K562 (cell line): Measurements from ENCODE around the gene EPS8L1.

Source experiments
- BCL6 ChIP-seq: fragments of 250-450 bp; sonication (Bioruptor Pico); IDR thresholded peaks from 2 replicates; pipeline ENCODE4 v1.4.0; 2020
- BRCA1 ChIP-seq, 2 experiments: fragments of 450-650 bp in 1 of 2; sonication (generic) in 1 of 2; formaldehyde crosslinking in 1 of 2; IDR thresholded peaks; 2 replicates each; pipeline versions ENCODE4 v1.5.0 to v1.6.1; 2017 to 2020; ENCODE audit warnings: mild to moderate bottlenecking in 1 of 2, missing genetic modification reagents in 1 of 2
- CHD1 ChIP-seq: fragments of 200-600 bp; sonication (generic); IDR thresholded peaks from one replicate; pipeline ENCODE4 v1.6.1; 2012; ENCODE audit warnings: mild to moderate bottlenecking, moderate library complexity, low read length, inconsistent platforms
- JUND ChIP-seq, 2 experiments: IDR thresholded peaks; 2 replicates in 1 of 2; 3 replicates in 1 of 2; pipeline ENCODE4 v1.6.1; 2011; ENCODE audit warnings: borderline replicate concordance in 2 of 2, low read depth in 2 of 2, low read length in 2 of 2, improper control_type of control experiment in 1 of 2, missing biosample characterization in 1 of 2, missing genetic modification characterization in 1 of 2, missing genetic modification reagents in 1 of 2
- POLR2A ChIP-seq: fragments of 450-650 bp; conservative IDR thresholded peaks from 2 replicates; pipeline ENCODE4 v1.6.1; 2016
- POLR2AphosphoS5 ChIP-seq: IDR thresholded peaks from 2 replicates; pipeline ENCODE4 v1.6.1; 2011; ENCODE audit warnings: mild to moderate bottlenecking, low read depth, low read length, moderate library complexity; ENCODE audit not compliant: control insufficient read depth, insufficient read depth
- ZNF146 ChIP-seq: IDR thresholded peaks from one replicate; pipeline ENCODE4 v1.6.1; 2018; ENCODE audit warnings: missing compliant biosample characterization; ENCODE audit not compliant: unreplicated experiment
- ZNF3 ChIP-seq: fragments of 250-450 bp; sonication (Bioruptor Pico); IDR thresholded peaks from 2 replicates; pipeline ENCODE4 v1.5.0; 2021; ENCODE audit warnings: mild to moderate bottlenecking, moderate library complexity
- ZNF77 ChIP-seq: fragments of 250-450 bp; sonication (Bioruptor Pico); IDR thresholded peaks from 2 replicates; pipeline ENCODE4 v1.5.0; 2020
- TF ChIP-seq, protein P1 (sequence below), 3 experiments: IDR thresholded peaks in 2 of 3; conservative IDR thresholded peaks in 1 of 3; 2 replicates each; pipeline ENCODE4 v1.5.1; 2011 to 2012; ENCODE audit warnings: low read length in 3 of 3, mild to moderate bottlenecking in 3 of 3, control low read depth in 2 of 3, improper control_type of control experiment in 1 of 3, inconsistent platforms in 1 of 3, low read depth in 1 of 3, mixed read lengths in 1 of 3, moderate library complexity in 1 of 3; ENCODE audit not compliant: insufficient read depth in 2 of 3

GRCh38 chr19:55076321-55076720, 652 bp downstream of the EPS8L1 start:
- TF ChIP-seq ZNF3 (CRISPR knock-in tag): no peak
- no peak for TF ChIP-seq ZNF77
- TF ChIP-seq BRCA1 (IDR thresholded peaks at IDR 0.05): no peak
- no peak for TF ChIP-seq BRCA1 (CRISPR knock-in tag; IDR thresholded peaks at IDR 0.05)
- TF ChIP-seq ZNF146 (CRISPR knock-in tag): no peak
- no peak for TF ChIP-seq POLR2AphosphoS5
- TF ChIP-seq, protein P1, sequence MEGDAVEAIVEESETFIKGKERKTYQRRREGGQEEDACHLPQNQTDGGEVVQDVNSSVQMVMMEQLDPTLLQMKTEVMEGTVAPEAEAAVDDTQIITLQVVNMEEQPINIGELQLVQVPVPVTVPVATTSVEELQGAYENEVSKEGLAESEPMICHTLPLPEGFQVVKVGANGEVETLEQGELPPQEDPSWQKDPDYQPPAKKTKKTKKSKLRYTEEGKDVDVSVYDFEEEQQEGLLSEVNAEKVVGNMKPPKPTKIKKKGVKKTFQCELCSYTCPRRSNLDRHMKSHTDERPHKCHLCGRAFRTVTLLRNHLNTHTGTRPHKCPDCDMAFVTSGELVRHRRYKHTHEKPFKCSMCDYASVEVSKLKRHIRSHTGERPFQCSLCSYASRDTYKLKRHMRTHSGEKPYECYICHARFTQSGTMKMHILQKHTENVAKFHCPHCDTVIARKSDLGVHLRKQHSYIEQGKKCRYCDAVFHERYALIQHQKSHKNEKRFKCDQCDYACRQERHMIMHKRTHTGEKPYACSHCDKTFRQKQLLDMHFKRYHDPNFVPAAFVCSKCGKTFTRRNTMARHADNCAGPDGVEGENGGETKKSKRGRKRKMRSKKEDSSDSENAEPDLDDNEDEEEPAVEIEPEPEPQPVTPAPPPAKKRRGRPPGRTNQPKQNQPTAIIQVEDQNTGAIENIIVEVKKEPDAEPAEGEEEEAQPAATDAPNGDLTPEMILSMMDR (IDR thresholded peaks at IDR 0.05 in 2 of 3, conservative IDR thresholded peaks at IDR 0.05 in 1 of 3; ENCODE audit: insufficient read depth in 2 of 3, low read depth in 1 of 3, low read length in 3 of 3): no peak
- no peak for TF ChIP-seq POLR2A
- no peak for TF ChIP-seq JUND (IDR thresholded peaks at IDR 0.05; ENCODE audit: borderline replicate concordance, low read depth, low read length)
- no peak for TF ChIP-seq JUND (tag; IDR thresholded peaks at IDR 0.05; ENCODE audit: borderline replicate concordance, low read depth, low read length)
- no peak for TF ChIP-seq BCL6 (CRISPR knock-in tag)
- TF ChIP-seq CHD1: no peak
